NCI-H82 treated with DMSO at 0.1 percent for 48 hours (cell line): ENCODE measurements around the gene IVD.

ENCODE experiments used
- DNase-seq: peaks from one replicate; lab custom pipeline; 2025; ENCODE audit not compliant: unreplicated experiment; lab: John Stamatoyannopoulos, UW

Gene IVD

GRCh38 chr15:40405501-40406381 is at the start of gene IVD:
IVD (plus strand) TSS chr15:40405795; CDS start chr15:40405828, 33 bp downstream.
- DNase-seq: peak; percentile 76

DNA sequence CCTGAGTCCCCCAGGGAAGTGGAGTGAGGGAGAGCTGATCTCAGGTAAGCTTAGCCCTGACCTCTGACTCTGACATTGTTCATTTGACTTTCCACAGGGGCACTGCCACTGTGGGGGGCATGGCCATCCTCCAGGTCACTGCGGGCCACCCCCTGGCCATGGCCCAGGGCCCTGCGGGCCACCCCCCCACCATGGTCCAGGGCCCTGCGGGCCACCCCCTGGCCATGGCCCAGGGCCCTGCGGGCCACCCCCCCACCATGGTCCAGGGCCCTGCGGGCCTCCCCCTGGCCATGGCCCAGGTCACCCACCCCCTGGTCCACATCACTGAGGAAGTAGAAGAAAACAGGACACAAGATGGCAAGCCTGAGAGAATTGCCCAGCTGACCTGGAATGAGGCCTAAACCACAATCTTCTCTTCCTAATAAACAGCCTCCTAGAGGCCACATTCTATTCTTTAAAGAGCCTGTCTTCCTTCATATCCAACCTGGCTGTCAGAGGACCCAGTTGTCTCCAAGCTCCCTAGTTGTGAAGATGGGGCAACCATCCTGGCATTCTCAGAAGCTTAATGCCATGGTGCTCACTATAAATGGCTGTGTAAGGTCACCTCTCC is 49.5 kb upstream of the IVD start:
- no peak for DNase-seq

- no peak for DNase-seq
Observed at GRCh38 chr15:40357246-40357645, 48.3 kb upstream of the IVD start.

GRCh38 chr15:40357723-40358470 is 47.7 kb upstream of the IVD start, which contains the start of gene DISP2:
DISP2 (plus strand) TSS chr15:40358219; CDS start chr15:40358322, 103 bp downstream.
- DNase-seq: peak; percentile 50

DNA sequence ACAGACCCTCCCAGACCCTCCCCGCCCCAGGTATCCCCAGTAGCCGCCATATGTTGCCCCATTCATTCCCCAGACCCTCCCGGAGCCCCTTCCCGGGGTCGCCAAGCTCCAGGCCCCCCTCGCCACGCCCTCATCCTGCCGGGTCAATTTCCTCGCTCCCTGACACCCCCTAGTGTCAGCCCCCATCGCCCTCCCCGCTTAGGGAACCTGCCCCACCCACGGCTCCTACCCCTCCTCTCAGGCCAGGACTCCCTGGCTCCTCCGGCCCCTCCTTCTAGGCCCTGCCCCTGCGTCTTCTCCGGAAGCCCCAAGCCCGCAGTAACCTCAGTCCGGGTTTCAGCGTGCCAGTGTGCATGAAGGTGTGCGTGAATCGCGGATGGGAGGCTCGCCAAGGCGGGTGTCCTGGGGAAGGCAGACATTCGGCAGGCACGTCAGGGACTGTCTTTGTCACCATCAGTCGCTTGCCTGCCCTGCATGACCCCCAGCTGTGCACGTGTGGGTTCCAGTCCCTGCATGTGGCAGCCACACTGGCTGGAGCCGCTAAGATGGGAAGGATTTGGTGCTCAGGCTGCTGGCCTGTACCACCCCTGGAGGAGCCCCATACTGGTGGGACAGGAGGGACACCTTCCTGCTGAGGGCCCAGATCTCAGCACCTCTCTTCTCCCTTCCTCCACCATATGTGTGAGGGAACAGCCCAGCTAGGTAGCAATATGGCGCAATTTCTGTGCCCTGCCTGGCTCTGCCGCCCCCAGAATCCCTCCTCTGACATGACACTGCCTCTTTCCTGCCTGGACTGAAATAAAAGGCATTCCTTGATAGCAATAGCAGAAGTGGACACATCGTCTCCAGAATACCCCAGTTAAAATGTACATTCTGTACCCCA is 46.9 kb upstream of the IVD start:
- peak; percentile 50 for DNase-seq

- DNase-seq: no peak
Observed at GRCh38 chr15:40360015-40360414, 45.6 kb upstream of the IVD start.

GRCh38 chr15:40361640-40362039 is 44.0 kb upstream of the IVD start:
- no peak for DNase-seq

- no peak for DNase-seq
Observed at GRCh38 chr15:40363611-40364010, 42.0 kb upstream of the IVD start.

DNA sequence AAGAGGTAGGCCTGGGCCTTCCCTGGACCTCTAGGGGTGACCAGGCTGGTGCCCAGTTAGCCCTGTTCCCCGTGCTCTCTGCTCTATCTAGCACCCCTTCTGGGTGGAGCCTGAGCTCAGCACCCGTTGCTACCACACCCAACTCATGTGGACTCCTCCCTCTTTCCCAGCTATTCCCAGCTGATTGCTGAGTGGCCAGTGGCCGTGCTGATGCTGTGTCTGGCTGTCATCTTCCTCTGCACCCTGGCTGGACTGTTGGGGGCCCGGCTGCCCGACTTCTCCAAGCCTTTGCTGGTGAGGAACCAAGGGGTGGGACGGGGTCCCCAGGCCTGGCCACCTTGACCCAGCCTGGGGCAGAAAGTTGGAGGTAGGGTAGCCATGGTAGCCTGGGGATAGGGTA is 41.3 kb upstream of the IVD start:
- DNase-seq: no peak

DNA sequence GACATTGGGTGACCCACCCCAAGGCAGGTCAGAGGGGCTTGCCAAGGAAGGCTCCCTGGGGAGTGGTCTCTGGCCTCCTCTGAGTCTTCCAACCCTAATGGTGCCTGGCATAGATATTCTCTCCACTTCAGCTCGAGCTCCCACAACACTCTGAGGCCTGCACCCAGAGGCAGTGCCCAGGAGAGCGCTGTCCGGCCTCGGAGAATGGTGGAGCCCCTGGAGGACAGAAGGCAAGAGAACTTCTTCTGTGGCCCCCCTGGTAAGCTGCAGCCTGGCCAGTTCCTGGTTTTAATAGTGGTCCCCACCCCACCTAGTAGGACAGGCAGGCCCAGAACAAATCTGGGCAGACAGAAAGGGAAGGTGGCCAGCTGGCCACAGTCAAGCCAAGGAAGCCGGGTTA is 40.6 kb upstream of the IVD start:
- no peak for DNase-seq

DNA sequence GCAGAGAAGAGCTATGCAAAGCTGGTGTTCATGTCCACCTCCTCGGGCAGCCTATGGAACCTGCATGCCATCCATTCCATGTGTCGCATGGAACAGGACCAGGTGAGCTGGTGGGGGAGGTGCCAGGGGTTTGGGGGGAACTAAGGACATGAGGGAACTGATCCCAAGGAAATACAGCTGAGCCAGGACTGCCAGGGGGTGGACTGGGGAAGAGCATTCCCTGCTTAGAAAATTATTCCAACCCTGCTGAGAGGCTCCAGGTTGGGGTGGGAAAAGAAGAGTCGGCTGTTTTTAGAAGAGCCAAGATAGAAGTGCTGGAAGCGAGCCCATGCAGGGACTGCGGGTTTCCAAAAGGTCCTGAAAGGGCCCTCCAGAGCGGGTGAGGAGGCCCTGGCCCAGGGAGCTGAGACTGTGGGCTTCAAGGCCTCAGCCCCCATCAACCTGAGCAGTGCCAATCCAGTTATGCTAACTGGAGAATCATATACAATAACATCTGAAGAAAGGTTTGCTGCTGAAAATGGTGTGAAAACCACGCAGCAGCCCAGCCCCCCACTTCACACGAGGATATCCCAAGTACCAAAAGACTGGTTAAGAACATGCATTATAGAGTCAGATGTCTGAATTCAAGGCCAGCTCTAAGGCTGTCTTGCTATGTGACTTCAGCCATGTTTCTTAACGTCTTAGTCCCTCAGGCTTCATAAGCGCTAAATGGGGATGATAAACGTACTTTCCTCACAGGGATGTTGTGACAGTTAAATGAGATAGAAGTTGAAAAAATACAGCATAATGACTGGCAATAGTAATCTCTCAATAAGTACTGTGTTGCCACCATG is 39.8 kb upstream of the IVD start:
- no peak for DNase-seq

DNA sequence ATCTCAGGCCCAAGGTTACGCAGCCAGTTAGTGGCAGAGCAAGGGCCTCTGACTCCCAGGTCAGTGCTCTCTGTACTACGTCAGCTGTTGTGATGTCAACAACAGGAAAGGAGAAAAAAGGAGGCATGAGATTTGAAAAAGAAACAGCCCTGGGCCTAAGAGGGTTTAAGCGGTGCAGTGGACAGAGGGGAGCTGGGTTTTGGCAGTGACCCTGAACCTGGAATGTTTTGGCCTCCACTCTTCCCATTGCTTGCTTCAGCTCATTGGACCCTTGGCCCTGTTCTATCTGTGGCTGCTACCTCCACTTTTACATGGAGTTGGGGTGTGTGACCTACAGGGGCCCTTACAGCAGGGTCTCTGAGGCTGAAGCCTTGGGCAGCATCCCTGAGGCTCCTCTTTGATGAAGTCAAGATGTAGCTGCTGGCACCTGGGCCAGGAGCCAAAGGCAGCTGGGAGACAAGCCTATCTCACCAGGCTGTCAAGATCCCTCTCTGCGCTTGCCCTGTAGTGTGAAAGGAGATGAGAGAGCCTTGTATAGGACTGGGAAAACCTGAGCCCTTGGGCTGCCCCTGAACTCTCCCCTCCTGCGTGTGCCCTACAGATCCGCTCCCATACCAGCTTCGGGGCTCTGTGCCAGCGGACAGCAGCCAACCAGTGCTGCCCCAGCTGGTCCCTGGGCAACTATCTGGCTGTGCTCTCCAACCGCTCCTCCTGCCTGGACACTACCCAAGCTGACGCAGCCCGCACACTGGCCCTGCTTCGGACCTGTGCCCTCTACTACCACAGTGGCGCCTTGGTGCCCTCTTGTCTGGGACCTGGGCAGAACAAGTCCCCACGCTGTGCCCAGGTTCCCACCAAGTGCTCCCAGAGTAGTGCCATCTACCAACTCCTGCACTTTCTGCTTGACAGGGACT is 38.9 kb upstream of the IVD start:
- DNase-seq: no peak

DNA sequence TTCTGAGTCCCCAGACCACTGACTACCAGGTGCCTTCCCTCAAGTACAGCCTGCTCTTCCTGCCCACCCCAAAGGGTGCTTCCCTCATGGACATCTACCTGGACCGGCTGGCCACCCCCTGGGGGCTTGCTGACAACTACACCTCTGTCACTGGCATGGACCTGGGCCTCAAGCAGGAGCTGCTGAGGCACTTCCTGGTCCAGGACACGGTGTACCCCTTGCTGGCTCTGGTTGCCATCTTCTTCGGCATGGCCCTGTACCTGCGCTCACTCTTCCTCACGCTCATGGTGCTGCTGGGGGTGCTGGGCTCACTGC is 38.3 kb upstream of the IVD start:
- DNase-seq: no peak

DNA sequence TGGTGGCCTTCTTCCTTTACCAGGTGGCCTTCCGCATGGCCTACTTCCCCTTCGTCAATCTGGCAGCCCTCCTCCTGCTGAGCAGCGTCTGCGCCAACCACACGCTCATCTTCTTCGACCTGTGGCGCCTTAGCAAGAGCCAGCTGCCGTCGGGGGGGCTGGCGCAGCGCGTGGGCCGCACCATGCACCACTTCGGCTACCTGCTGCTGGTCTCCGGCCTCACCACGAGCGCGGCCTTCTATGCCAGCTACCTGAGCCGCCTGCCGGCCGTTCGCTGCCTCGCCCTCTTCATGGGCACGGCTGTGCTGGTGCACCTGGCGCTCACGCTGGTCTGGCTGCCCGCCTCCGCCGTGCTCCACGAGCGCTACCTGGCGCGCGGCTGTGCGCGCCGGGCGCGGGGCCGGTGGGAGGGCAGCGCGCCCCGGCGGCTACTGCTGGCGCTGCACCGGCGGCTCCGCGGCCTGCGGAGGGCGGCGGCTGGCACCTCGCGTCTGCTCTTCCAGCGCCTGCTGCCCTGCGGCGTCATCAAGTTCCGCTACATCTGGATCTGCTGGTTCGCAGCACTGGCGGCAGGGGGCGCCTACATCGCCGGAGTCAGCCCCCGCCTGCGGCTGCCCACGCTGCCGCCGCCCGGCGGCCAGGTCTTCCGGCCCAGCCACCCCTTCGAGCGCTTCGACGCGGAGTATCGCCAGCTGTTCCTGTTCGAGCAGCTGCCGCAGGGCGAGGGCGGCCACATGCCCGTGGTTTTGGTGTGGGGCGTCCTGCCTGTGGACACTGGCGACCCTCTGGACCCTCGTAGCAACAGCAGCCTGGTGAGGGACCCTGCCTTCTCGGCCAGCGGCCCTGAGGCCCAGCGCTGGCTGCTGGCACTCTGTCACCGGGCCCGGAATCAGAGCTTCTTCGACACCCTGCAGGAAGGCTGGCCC is 37.6 kb upstream of the IVD start:
- DNase-seq: peak; percentile 69

- no peak for DNase-seq
Observed at GRCh38 chr15:40368719-40369473, 36.7 kb upstream of the IVD start.

GRCh38 chr15:40369474-40369869 is 36.1 kb upstream of the IVD start:
- DNase-seq: no peak

DNA sequence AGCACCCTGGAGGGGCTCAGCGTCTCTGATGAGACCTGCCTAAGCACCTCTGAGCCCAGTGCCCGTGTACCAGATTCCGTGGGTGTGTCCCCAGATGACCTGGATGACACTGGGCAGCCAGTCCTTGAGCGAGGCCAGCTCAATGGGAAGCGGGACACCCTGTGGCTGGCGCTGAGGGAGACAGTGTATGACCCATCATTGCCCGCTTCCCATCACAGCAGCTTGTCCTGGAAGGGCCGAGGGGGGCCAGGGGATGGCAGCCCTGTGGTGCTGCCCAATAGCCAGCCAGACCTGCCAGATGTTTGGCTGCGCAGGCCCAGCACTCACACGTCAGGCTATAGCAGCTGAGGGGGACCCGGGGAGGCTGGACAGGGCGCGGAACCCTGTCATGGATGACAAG is 35.6 kb upstream of the IVD start:
- no peak for DNase-seq
